Immature natural killer cell (primary cell): Measurements from ENCODE around the gene PRKAR2B. TPM values are rescaled to one million over a fixed set of nuclear protein-coding genes. Genes with fewer than 3 reads are reported as not detected.
"Not testable (repeated sequence)": the region's sequence is repeated elsewhere in the genome, so short reads cannot be mapped to it uniquely, and the experiment has no call there.

ENCODE experiments used
- DNase-seq, 3 donors: peaks; one replicate each; pipeline ENCODE4 v3.0.0; 2022; ENCODE audit warnings: mixed read lengths in 1 of 3
- H3K27ac Mint-ChIP-seq, 6 donors: one replicate each; pipeline ENCODE4 v1.8.0; 2020; ENCODE audit warnings: mixed read lengths in 6 of 6, mild to moderate bottlenecking in 5 of 6, inconsistent platforms in 4 of 6, moderate library complexity in 3 of 6
- H3K27me3 Mint-ChIP-seq, 3 donors: one replicate each; pipeline ENCODE4 v1.8.0; 2020 to 2021; ENCODE audit warnings: low read depth in 3 of 3, mild to moderate bottlenecking in 3 of 3, mixed read lengths in 3 of 3, moderate library complexity in 3 of 3, inconsistent platforms in 1 of 3
- H3K36me3 Mint-ChIP-seq, 3 donors: one replicate each; pipeline ENCODE4 v1.8.0; 2020; ENCODE audit warnings: mixed read lengths in 3 of 3, inconsistent platforms in 2 of 3, mild to moderate bottlenecking in 2 of 3
- H3K4me1 Mint-ChIP-seq, 2 donors: one replicate each; pipeline ENCODE4 v1.8.0; 2020; ENCODE audit warnings: inconsistent platforms in 2 of 2, mild to moderate bottlenecking in 2 of 2, mixed read lengths in 2 of 2, moderate library complexity in 1 of 2
- H3K4me3 Mint-ChIP-seq, 5 donors: one replicate each; pipeline ENCODE4 v1.8.0; 2020; ENCODE audit warnings: mild to moderate bottlenecking in 5 of 5, mixed read lengths in 5 of 5, inconsistent platforms in 3 of 5, moderate library complexity in 3 of 5
- H3K9me3 Mint-ChIP-seq, 6 donors: one replicate each; pipeline ENCODE4 v1.8.0; 2020; ENCODE audit warnings: mild to moderate bottlenecking in 6 of 6, mixed read lengths in 6 of 6, inconsistent platforms in 4 of 6, moderate library complexity in 3 of 6
- polyA plus RNA-seq, 3 donors: library from polyadenylated mRNA; unstranded; fragments of 300-500 nt; fragmentation: Illumina TruSeq; gene quantifications; one replicate each; pipeline ENCODE4 v1.2.3, GENCODE V29; 2021

Gene PRKAR2B
- polyA plus RNA-seq, 3 donors from 2014 or later: 0.74 to 5.9 (median 1.7) TPM

DNA sequence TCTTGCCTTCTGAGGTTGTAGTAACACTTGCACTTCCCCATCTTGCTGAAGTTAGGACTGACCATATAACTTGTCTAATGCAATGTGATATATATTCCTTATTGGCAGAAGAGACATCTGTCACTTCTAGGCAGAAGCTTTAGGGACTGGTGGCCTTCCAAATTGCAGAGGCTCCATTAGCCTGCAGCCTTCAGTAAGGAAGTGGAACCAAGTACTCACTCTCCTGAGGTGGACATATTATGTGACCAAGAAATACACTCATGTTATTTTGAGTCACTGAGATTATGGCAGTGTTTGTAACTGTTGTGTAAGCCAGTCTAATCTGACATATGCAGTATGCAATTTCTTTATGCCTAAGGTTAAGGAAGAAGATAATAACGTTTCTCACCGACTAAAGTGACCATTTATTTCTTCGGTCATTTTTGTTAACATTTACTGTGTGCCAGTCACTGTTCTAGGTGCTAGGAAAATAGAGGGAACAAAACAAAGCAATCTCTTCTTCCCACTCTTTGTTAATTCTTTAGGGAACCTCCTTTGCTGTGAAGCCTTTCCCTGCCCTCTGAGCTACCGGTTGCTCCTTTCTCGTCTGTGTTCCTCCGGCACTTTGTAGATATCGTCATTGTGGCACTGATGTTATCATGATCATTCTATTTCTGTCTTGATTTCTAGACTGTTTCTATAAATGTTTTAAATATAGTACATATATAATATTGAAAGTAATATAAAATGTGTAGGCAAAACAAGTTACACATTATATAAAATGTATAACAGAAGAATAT, 71.4 kb downstream of the PRKAR2B start:
- H3K9me3 Mint-ChIP-seq: no peaks in the 10 kb centered on the region
- no peaks in the 10 kb centered on the region for H3K4me1 Mint-ChIP-seq
- DNase-seq: no peak
- H3K27ac Mint-ChIP-seq: no peak overlapping the region
- no peaks in the 10 kb centered on the region for H3K36me3 Mint-ChIP-seq
- no peak overlapping the region for H3K4me3 Mint-ChIP-seq
- peaks cover 0 to 11% (median 2%) of the 10 kb centered on the region in 3 donors for H3K27me3 Mint-ChIP-seq

DNA sequence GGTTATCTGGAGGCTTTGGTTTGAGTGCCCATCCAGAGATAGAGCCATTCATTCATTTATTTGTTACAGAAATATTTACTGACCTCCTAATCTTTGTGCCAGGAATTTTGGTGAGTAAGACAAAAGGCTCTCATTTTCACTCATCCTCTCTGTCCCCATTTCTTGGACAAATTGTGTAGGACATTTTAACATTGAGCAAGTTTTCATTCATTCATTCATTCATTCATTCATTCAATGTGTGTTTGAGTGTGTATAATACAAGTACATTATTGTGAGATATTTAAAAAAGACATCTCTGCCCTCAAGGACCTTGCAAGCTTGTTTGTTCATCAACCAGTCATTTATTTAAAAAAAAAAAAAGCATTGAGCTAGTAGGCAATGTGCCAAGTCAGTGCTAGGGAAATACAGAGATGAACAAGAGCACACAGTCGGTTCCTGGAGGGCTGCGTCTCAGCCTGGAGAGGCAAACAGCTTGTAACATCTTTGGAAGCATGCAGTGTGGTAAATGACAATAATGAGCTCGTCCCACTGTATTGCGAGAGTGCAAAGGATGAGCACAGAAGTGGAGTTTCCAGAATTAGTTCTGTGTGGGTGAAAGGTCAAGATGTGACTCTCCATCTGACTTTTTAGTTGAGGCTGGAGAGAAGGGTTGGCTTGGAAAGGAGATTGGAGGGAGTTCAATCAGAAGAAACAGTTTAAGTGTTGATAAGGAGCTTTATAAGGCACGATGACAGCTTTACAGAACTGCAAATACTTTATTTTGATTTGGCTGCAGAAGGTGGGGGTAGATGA, 73.8 kb downstream of the PRKAR2B start:
- no peaks in the 10 kb centered on the region for H3K9me3 Mint-ChIP-seq
- H3K27ac Mint-ChIP-seq: no peak overlapping the region
- no peak overlapping the region for H3K4me3 Mint-ChIP-seq
- H3K4me1 Mint-ChIP-seq: no peaks in the 10 kb centered on the region
- H3K27me3 Mint-ChIP-seq: peaks cover 0 to 11% (median 2%) of the 10 kb centered on the region in 3 donors
- DNase-seq: no peak
- no peaks in the 10 kb centered on the region for H3K36me3 Mint-ChIP-seq

DNA sequence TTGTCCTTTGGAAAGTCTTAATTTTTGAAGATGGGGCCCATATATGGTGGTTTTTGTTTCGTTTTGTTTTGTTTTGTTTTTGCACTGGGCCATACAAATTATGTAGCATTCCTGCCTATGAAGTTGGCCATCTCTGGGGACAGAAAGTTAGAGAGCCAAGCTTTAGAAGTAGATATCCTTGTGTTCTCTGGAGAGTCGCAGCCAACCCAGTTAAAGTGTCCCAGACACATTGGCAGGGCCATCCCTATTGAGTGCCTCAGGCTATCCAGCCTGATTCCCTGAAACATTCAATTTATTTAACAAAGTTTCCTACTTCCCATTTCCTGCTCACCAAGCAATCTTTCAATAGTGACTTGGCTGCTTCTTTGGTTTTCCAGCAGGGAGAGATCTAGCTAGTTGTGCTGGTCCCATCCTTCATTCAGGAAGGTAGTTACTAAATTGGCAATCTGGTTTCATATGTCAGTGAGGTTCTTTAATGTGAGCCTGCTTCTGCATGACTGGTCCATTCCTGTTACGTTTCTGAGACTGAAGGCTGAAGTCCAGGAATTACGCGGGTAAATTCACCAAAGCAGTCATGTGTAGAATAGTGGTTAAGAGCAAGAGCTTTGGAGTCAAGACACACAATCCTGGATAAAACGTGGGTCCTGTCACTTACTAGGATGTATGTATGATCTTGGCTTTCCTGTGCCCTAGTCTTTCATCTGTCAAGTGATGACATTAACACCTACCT, 75.0 kb downstream of the PRKAR2B start:
- H3K4me1 Mint-ChIP-seq: no peaks in the 10 kb centered on the region
- H3K27ac Mint-ChIP-seq: no peak overlapping the region
- no peaks in the 10 kb centered on the region for H3K36me3 Mint-ChIP-seq
- no peak overlapping the region for H3K4me3 Mint-ChIP-seq
- no peak for DNase-seq
- no peaks in the 10 kb centered on the region for H3K9me3 Mint-ChIP-seq
- peaks cover 0 to 11% (median 3%) of the 10 kb centered on the region in 3 donors for H3K27me3 Mint-ChIP-seq

DNA sequence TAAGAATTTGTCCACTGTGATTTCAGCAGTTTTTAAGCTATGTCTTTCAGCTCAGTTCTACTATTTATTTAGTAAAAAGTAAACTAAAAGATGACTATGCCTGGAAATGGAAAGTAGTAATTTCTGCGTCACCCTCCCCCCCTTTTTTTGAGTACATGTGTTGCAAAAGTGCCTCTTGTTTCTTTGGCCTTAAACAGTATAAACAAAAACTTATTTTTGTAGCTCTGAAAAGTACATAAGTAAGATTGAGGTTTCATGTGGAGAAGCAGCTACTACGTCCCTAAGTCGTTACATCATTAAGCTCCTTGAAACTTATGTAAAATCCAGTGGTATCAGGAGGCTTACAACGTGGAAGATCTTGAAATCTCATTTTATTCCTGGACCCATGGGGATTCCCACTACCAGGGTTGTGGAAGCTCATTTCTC, 78.0 kb downstream of the PRKAR2B start:
- Mint-ChIP-seq H3K9me3 (no peaks in the 10 kb centered on the region), H3K27me3 (peaks cover 0 to 15% (median 10%) of the 10 kb centered on the region in 3 donors), H3K27ac (no peak overlapping the region), H3K4me1 (peaks cover 17 to 24% of the 10 kb centered on the region in 2 donors), H3K36me3 (no peaks in the 10 kb centered on the region), H3K4me3 (no peak overlapping the region)
- DNase-seq: no peak

DNA sequence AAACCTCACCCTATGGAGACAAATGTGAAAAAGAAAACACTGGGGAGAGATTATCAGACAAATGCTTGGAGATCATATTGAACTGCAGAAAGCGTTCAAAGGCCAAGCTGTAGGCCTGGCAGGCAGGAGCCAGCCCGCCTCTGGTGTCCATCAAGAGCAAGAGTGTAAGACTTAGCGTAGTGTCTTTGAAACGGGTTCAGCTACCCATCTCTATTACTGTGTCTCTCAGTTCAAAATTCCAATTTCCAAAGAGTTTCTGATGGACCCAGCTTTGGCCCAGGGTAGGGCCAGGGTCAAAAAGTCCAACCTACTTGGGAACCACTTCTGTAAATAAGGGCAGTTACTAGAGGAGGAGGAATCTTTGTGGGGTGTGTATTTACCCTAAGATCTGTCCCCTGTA, 78.9 kb downstream of the PRKAR2B start:
- H3K27ac Mint-ChIP-seq: no peak overlapping the region
- DNase-seq: no peak
- H3K4me1 Mint-ChIP-seq: peaks cover 17 to 24% of the 10 kb centered on the region in 2 donors
- no peaks in the 10 kb centered on the region for H3K9me3 Mint-ChIP-seq
- no peaks in the 10 kb centered on the region for H3K36me3 Mint-ChIP-seq
- H3K4me3 Mint-ChIP-seq: no peak overlapping the region
- H3K27me3 Mint-ChIP-seq: peaks cover 0 to 11% (median 10%) of the 10 kb centered on the region in 3 donors

DNA sequence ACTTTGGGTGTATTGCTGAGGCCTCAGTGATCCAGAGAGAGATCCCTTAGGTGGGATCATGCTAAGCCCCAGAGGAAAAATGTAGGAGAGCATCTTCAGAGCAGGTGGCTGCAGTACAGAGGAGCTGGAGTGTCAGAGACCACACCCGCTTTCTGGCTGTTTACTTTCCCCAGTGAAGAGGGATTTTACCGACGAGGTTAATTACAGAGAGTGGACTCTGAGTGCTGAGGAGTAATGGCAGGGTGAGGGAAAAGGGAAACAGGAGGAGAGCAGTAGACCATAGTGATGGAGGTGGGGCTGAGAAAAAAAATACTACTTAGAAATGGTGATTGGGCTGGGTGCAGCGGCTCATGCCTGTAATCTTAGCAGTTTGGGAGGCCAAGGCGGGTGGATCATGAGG, 81.0 kb downstream of the PRKAR2B start:
- H3K9me3 Mint-ChIP-seq: no peaks in the 10 kb centered on the region

DNA sequence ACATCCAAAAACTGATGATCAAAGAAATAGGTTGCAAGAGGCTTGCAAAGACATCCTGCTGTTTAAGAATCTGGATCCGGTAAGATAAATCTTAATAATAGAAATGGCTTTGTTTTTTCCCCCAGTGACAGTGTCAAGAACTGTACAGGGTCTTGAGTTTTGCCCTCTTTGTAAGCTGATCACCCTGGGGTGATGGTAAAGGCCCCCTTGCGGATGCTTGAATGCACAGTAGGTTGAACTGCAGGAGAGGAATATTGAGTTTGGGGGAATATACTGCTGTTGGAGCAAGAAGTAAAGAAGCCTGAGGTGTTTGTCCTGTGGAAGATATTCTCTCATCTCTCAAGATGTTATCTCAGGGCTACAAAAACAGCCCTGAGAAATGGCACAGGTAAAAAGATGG, 83.7 kb downstream of the PRKAR2B start:
- Mint-ChIP-seq H3K36me3 (no peaks in the 10 kb centered on the region), H3K27ac (peak overlapping the region in 5 of 6 donors; percentile 20 to 87 (median 67)), H3K27me3 (peaks cover 0 to 8% (median 4%) of the 10 kb centered on the region in 3 donors), H3K4me3 (no peak overlapping the region), H3K9me3 (peaks cover 0 to 1% (median 0%) of the 10 kb centered on the region in 6 donors), H3K4me1 (peaks cover 17 to 24% of the 10 kb centered on the region in 2 donors)
- no peak for DNase-seq

More for the DNA sequence above, 81.0 kb downstream of the PRKAR2B start:
- peaks cover 17 to 24% of the 10 kb centered on the region in 2 donors for H3K4me1 Mint-ChIP-seq
- DNase-seq: no peak
- no peaks in the 10 kb centered on the region for H3K36me3 Mint-ChIP-seq
- H3K27ac Mint-ChIP-seq: peak overlapping the region; percentile 62 to 93 (median 91)
- H3K27me3 Mint-ChIP-seq: peaks cover 0 to 8% (median 4%) of the 10 kb centered on the region in 3 donors
- H3K4me3 Mint-ChIP-seq: peak overlapping the region; percentile 68 to 88 (median 84)

DNA sequence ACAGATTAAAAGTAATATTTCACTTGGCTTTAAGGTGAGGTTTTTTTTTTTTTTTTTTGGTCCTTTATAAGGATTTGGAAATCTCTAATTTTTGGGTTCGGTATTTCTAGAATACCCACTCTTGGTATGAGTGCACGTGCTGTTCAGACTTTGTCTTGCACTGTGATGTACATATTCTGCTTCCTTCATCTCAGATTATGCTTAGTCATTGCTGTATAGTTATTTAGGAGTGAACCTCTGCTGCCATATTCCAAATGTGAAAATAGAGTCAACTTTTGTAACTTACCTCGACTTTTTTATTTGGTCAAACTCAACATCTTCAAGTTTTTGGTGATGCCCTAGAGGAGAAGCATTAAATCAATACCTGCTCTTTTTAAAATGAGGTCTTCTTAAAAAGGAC, 84.2 kb downstream of the PRKAR2B start:
- Mint-ChIP-seq H3K4me3 (no peak overlapping the region), H3K36me3 (no peaks in the 10 kb centered on the region), H3K27ac (peak overlapping the region in 3 of 6 donors; percentile 6 to 77 (median 72)), H3K9me3 (peaks cover 0 to 1% (median 0%) of the 10 kb centered on the region in 6 donors), H3K27me3 (peaks cover 0 to 8% (median 4%) of the 10 kb centered on the region in 3 donors), H3K4me1 (peaks cover 17 to 24% of the 10 kb centered on the region in 2 donors)
- DNase-seq: no peak

DNA sequence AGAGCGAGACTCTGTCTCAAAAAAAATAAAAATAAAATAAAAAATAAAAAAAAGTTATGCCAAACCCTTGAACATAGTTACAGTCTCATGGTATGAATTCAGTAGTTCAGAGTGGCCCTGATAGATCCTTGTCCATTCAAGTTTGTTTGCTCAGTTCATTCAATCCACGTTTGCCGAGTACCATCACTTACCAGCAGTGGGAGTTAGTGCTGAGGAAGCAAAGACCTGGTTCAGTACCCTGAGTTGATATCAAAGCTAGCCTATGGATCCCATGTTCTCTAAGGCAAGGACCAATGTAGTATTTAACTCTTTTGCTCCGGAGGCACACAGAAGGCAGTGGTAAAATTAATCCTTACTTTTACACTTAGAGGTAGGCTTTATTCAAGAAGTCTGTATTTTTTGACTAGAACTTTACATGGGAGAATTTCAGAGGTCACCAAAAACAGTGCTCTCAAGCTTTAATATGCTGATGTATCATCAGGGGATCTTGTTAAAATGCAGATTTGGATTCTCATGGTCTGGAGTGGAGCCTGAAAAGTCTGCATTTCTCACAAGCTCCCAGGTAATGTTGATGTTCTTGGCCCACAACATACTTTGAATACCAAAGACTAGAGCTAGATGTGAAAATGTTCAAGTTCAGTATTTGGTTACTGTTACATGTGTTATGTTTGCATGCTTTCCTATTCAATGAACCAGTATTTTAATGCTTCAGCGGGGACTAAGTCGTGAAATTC, 86.1 kb downstream of the PRKAR2B start:
- no peak overlapping the region for H3K4me3 Mint-ChIP-seq
- peaks cover 0 to 1% (median 0%) of the 10 kb centered on the region in 6 donors for H3K9me3 Mint-ChIP-seq
- no peaks in the 10 kb centered on the region for H3K36me3 Mint-ChIP-seq
- H3K27me3 Mint-ChIP-seq: peaks cover 0 to 5% (median 4%) of the 10 kb centered on the region in 3 donors
- DNase-seq: no peak
- no peak overlapping the region for H3K27ac Mint-ChIP-seq
- H3K4me1 Mint-ChIP-seq: peaks cover 11 to 16% of the 10 kb centered on the region in 2 donors

DNA sequence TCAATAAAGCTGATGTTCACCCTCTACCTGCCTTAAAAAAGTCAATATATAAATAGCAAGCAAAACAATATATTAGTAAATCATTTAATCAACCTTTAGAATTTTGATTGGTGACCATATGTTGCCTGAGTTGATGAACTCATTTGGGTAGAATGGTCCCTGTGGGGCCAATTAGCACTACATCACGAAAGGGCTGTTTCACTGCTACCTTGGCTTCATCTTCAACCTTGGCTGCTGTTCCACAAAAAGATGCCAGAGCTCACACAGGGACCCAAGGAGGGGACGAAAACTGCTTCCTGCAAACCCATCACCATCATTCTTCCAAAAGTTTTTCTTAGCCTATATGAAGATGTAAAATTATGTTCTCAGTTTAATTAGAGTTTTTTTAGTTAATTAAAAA, 88.9 kb downstream of the PRKAR2B start:
- DNase-seq: no peak
- Mint-ChIP-seq H3K9me3 (peaks cover 0 to 1% (median 0%) of the 10 kb centered on the region in 6 donors), H3K27me3 (no peaks in the 10 kb centered on the region), H3K4me3 (no peak overlapping the region), H3K27ac (no peak overlapping the region), H3K4me1 (no peaks in the 10 kb centered on the region), H3K36me3 (no peaks in the 10 kb centered on the region)

DNA sequence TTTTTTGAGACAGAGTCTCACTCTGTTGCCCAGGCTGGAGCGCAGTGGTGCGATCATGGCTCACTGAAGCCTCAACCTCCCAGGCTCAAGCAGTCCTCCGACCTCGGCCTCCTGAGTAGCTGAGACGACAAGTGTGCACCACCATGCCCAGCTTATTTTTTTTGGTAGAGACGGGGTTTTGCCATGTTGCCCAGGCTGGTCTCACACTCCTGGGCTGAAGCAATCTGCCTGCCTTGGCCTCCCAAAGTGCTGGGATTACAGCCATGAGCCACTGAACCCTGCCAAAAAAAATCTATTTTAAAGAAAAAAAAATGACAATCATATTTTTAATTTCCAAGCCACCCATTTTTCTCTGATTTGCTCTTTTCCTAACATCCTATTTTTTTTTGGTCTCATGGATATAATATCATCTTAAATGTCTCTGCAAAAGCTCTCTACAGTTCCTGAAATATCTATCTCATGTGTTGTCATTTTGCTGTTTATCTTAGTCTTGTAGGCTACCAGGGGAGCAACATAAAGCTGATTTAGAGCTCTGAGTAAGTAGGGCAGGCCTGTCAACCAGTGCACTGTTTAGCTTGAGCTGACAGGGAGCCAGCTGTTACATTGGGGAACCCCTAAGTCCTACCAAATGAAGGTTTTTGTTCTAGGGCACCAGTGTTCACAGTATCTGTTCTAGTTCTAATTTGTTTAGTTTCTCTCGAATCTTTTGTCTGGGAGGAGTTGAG, 94.4 kb downstream of the PRKAR2B start:
- no peak for DNase-seq
- peaks cover 0 to 2% (median 2%) of the 10 kb centered on the region in 3 donors for H3K27me3 Mint-ChIP-seq
- no peaks in the 10 kb centered on the region for H3K4me1 Mint-ChIP-seq
- no peak overlapping the region for H3K4me3 Mint-ChIP-seq
- no peaks in the 10 kb centered on the region for H3K9me3 Mint-ChIP-seq
- H3K36me3 Mint-ChIP-seq: no peaks in the 10 kb centered on the region
- no peak overlapping the region for H3K27ac Mint-ChIP-seq

DNA sequence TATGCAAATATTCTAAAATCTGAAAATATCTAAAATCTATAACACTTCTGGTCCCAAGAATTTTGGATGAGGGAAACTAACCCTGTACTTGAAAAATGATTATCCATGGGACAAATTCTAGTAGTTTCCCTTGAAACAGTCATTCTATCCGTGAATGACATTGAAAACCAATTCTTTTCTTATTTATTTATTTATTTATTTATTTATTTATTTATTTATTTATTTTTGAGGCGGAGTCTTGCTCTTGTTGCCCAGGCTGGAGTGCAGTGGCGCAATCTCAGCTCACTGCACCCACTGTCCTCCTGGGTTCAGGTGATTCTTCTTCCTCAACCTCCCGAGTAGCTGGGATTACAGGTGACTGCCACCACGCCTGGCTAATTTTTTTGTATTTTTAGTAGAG, 99.4 kb downstream of the PRKAR2B start:
- H3K27me3 Mint-ChIP-seq, H3K9me3 Mint-ChIP-seq, H3K4me1 Mint-ChIP-seq, H3K4me3 Mint-ChIP-seq, DNase-seq, H3K27ac Mint-ChIP-seq, H3K36me3 Mint-ChIP-seq: not testable (repeated sequence)
